Measurements from ENCODE around the gene LHX2. TPM values are rescaled to one million over a fixed set of nuclear protein-coding genes. Genes with fewer than 3 reads are reported as not detected.

The LHX2 gene
- polyA plus RNA-seq, 1 of the 3 experiments (the other 2 are of a cell fraction) = not detected

DNA sequence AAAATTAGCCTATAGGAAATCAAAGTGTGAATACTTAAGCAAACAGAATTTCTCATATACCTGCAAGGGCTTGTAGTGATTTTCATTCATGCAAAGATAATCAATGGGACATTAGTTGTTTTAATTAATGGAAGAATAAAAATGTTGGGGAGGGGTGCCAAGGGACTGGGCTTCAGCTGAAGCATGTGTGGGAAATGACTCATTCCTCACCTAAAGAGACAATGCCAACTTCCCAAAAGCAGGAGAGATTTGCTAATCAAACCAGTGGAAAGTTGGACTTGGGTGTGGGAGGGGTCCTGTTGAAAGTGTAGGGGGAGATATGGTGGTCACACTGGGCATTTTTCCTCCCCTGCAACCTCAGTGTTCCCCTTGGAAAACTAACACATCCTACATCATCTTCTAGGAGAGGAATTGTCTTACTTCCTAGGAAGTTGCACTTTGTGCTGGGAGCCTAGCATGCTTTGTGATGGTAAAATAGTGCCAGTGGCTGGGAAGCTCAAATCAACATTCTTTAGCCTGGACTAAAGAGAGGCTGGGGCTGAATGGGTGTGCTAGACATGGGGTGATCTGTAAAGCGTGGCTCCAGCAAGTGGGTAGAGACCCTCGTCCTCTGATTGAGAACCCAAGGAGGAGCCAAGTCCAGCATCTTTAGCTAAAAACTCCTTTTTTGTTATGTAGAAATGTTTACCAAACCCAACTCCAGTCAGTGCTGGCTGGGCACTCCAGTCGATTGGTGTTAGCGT is 6.4 kb upstream of the LHX2 start:
- no peaks in the 10 kb centered on the region for H3K79me2 ChIP-seq (ENCODE audit: insufficient read depth)
- no peak overlapping the region for H3K4me2 ChIP-seq
- no peak for TF ChIP-seq TCF12 (IDR thresholded peaks at IDR 0.05)
- TF ChIP-seq, protein P1, sequence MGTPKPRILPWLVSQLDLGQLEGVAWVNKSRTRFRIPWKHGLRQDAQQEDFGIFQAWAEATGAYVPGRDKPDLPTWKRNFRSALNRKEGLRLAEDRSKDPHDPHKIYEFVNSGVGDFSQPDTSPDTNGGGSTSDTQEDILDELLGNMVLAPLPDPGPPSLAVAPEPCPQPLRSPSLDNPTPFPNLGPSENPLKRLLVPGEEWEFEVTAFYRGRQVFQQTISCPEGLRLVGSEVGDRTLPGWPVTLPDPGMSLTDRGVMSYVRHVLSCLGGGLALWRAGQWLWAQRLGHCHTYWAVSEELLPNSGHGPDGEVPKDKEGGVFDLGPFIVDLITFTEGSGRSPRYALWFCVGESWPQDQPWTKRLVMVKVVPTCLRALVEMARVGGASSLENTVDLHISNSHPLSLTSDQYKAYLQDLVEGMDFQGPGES (IDR thresholded peaks at IDR 0.05; ENCODE audit: low read depth, low read length) = no peak
- no peak for TF ChIP-seq FOXJ3 (CRISPR knock-in tag; IDR thresholded peaks at IDR 0.05)
- no peak for TF ChIP-seq RFX5 (IDR thresholded peaks at IDR 0.05; ENCODE audit: low read length)
- TF ChIP-seq, protein P2, sequence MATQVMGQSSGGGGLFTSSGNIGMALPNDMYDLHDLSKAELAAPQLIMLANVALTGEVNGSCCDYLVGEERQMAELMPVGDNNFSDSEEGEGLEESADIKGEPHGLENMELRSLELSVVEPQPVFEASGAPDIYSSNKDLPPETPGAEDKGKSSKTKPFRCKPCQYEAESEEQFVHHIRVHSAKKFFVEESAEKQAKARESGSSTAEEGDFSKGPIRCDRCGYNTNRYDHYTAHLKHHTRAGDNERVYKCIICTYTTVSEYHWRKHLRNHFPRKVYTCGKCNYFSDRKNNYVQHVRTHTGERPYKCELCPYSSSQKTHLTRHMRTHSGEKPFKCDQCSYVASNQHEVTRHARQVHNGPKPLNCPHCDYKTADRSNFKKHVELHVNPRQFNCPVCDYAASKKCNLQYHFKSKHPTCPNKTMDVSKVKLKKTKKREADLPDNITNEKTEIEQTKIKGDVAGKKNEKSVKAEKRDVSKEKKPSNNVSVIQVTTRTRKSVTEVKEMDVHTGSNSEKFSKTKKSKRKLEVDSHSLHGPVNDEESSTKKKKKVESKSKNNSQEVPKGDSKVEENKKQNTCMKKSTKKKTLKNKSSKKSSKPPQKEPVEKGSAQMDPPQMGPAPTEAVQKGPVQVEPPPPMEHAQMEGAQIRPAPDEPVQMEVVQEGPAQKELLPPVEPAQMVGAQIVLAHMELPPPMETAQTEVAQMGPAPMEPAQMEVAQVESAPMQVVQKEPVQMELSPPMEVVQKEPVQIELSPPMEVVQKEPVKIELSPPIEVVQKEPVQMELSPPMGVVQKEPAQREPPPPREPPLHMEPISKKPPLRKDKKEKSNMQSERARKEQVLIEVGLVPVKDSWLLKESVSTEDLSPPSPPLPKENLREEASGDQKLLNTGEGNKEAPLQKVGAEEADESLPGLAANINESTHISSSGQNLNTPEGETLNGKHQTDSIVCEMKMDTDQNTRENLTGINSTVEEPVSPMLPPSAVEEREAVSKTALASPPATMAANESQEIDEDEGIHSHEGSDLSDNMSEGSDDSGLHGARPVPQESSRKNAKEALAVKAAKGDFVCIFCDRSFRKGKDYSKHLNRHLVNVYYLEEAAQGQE (IDR thresholded peaks at IDR 0.05; ENCODE audit: low read depth, low read length) = no peak
- no peak for TF ChIP-seq RXRA (IDR thresholded peaks at IDR 0.05; ENCODE audit: borderline replicate concordance, low read depth)
- TF ChIP-seq NRF1 (IDR thresholded peaks at IDR 0.05; ENCODE audit: low read depth, low read length) = no peak
- TF ChIP-seq, protein P3, sequence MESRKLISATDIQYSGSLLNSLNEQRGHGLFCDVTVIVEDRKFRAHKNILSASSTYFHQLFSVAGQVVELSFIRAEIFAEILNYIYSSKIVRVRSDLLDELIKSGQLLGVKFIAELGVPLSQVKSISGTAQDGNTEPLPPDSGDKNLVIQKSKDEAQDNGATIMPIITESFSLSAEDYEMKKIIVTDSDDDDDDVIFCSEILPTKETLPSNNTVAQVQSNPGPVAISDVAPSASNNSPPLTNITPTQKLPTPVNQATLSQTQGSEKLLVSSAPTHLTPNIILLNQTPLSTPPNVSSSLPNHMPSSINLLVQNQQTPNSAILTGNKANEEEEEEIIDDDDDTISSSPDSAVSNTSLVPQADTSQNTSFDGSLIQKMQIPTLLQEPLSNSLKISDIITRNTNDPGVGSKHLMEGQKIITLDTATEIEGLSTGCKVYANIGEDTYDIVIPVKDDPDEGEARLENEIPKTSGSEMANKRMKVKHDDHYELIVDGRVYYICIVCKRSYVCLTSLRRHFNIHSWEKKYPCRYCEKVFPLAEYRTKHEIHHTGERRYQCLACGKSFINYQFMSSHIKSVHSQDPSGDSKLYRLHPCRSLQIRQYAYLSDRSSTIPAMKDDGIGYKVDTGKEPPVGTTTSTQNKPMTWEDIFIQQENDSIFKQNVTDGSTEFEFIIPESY (IDR thresholded peaks at IDR 0.05; ENCODE audit: borderline replicate concordance, low read depth) = no peak
- no peak for TF ChIP-seq TAF1 (IDR thresholded peaks at IDR 0.05; ENCODE audit: borderline replicate concordance, low read depth, low read length)
- TF ChIP-seq RCOR1 (IDR thresholded peaks at IDR 0.05; ENCODE audit: low read length) = no peak
- TF ChIP-seq MXI1 (IDR thresholded peaks at IDR 0.05; ENCODE audit: low read depth, low read length) = no peak
- no peak for TF ChIP-seq YY1 (IDR thresholded peaks at IDR 0.05; ENCODE audit: low read depth)
- TF ChIP-seq, protein P4, sequence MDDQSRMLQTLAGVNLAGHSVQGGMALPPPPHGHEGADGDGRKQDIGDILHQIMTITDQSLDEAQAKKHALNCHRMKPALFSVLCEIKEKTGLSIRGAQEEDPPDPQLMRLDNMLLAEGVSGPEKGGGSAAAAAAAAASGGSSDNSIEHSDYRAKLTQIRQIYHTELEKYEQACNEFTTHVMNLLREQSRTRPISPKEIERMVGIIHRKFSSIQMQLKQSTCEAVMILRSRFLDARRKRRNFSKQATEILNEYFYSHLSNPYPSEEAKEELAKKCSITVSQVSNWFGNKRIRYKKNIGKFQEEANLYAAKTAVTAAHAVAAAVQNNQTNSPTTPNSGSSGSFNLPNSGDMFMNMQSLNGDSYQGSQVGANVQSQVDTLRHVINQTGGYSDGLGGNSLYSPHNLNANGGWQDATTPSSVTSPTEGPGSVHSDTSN (IDR thresholded peaks at IDR 0.05) = no peak
- no peak for TF ChIP-seq EZH2phosphoT487 (IDR thresholded peaks at IDR 0.05; ENCODE audit: borderline replicate concordance, low read depth)
- TF ChIP-seq GATA2 (CRISPR knock-in tag; IDR thresholded peaks at IDR 0.05) = no peak
- no peak for TF ChIP-seq JUND (IDR thresholded peaks at IDR 0.05)
- TF ChIP-seq USF1 (IDR thresholded peaks at IDR 0.05; ENCODE audit: borderline replicate concordance, low read depth) = no peak
- TF ChIP-seq, protein P5, sequence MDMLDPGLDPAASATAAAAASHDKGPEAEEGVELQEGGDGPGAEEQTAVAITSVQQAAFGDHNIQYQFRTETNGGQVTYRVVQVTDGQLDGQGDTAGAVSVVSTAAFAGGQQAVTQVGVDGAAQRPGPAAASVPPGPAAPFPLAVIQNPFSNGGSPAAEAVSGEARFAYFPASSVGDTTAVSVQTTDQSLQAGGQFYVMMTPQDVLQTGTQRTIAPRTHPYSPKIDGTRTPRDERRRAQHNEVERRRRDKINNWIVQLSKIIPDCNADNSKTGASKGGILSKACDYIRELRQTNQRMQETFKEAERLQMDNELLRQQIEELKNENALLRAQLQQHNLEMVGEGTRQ (IDR thresholded peaks at IDR 0.05; ENCODE audit: borderline replicate concordance, low read depth, low read length) = no peak
- TF ChIP-seq CHD2 (IDR thresholded peaks at IDR 0.05; ENCODE audit: low read length, partially characterized antibody) = no peak
- H3K9ac ChIP-seq = no peak overlapping the region
- WGBS (ENCODE audit: low lambda C conversion rate) = 15% methylated on average over 4 of the region's 4 CpGs
- H3K36me3 ChIP-seq (replicated peaks in 1 of 2; ENCODE audit: control insufficient read depth in 1 of 2, insufficient read depth in 2 of 2, low read length in 1 of 2) = no peaks in the 10 kb centered on the region
- H3K27ac ChIP-seq (ENCODE audit: low read depth in 2 of 2, low read length in 1 of 2) = no peak overlapping the region
- POLR2A ChIA-PET = no interaction called here
- CTCF ChIA-PET = interaction anchor here (1.0 to 5.4 kb wide), 6 partner anchors 8 to 461 kb away, joined by 3 to 33 read pairs (median 4); no protein-coding TSS in a partner anchor
- H4K20me1 ChIP-seq (ENCODE audit: insufficient read depth) = no peaks in the 10 kb centered on the region
- no peak overlapping the region for H3K4me3 ChIP-seq (ENCODE audit: low read depth in 2 of 2, low read length in 1 of 2)
- peaks cover 0 to 4% of the 10 kb centered on the region in 2 experiments; a peak in 1 of 4 replicates for H3K4me1 ChIP-seq (ENCODE audit: control insufficient read depth in 1 of 2, insufficient read depth in 2 of 2, low read depth in 1 of 2, low read length in 1 of 2)
- H3K27me3 ChIP-seq (ENCODE audit: insufficient read depth) = peaks cover 97% of the 10 kb centered on the region
- no peaks in the 10 kb centered on the region for H3F3A ChIP-seq (replicated peaks; ENCODE audit: insufficient read depth)
- no peak overlapping the region for H2AFZ ChIP-seq (ENCODE audit: low read depth)
- no peak for DNase-seq
- no peaks in the 10 kb centered on the region for H3K9me3 ChIP-seq
- no peaks in the 10 kb centered on the region for H3K9me2 ChIP-seq
